Fibroblast of the aortic adventitia (primary cell): Measurements from ENCODE around the gene PLCL2. TPM values are rescaled to one million over a fixed set of nuclear protein-coding genes. Genes with fewer than 3 reads are reported as not detected.

ENCODE experiments used
- DNase-seq: peaks from one replicate; pipeline ENCODE4 v3.0.0-alpha.2; 2010; ENCODE audit warnings: low read depth
- H3K4me3 ChIP-seq: 2 replicates; pipeline ENCODE4 v1.5.1; 2011; ENCODE audit warnings: low read depth, mild to moderate bottlenecking, control low read depth, low read length, moderate library complexity
- total RNA-seq: library from RNA; depleted of rRNA; stranded (reverse); fragments of >200 nt; gene quantifications from 2 replicates; pipeline ENCODE4 v1.2.3, GENCODE V29; 2012; ENCODE audit warnings: low replicate concordance
- TF ChIP-seq, protein P1 (sequence below): IDR thresholded peaks from 2 replicates; pipeline ENCODE4 v1.5.1; 2011; ENCODE audit warnings: mild to moderate bottlenecking, low read length, control low read depth, inconsistent platforms; ENCODE audit not compliant: insufficient read depth

The PLCL2 gene
- total RNA-seq, 1 donor: 11.6 TPM

- no peak overlapping the region for H3K4me3 ChIP-seq
- TF ChIP-seq, protein P1, sequence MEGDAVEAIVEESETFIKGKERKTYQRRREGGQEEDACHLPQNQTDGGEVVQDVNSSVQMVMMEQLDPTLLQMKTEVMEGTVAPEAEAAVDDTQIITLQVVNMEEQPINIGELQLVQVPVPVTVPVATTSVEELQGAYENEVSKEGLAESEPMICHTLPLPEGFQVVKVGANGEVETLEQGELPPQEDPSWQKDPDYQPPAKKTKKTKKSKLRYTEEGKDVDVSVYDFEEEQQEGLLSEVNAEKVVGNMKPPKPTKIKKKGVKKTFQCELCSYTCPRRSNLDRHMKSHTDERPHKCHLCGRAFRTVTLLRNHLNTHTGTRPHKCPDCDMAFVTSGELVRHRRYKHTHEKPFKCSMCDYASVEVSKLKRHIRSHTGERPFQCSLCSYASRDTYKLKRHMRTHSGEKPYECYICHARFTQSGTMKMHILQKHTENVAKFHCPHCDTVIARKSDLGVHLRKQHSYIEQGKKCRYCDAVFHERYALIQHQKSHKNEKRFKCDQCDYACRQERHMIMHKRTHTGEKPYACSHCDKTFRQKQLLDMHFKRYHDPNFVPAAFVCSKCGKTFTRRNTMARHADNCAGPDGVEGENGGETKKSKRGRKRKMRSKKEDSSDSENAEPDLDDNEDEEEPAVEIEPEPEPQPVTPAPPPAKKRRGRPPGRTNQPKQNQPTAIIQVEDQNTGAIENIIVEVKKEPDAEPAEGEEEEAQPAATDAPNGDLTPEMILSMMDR: no peak
- DNase-seq: no peak
These were observed 252.6 kb downstream of the PLCL2 start for GRCh38 chr3:17137321-17137826.

DNA sequence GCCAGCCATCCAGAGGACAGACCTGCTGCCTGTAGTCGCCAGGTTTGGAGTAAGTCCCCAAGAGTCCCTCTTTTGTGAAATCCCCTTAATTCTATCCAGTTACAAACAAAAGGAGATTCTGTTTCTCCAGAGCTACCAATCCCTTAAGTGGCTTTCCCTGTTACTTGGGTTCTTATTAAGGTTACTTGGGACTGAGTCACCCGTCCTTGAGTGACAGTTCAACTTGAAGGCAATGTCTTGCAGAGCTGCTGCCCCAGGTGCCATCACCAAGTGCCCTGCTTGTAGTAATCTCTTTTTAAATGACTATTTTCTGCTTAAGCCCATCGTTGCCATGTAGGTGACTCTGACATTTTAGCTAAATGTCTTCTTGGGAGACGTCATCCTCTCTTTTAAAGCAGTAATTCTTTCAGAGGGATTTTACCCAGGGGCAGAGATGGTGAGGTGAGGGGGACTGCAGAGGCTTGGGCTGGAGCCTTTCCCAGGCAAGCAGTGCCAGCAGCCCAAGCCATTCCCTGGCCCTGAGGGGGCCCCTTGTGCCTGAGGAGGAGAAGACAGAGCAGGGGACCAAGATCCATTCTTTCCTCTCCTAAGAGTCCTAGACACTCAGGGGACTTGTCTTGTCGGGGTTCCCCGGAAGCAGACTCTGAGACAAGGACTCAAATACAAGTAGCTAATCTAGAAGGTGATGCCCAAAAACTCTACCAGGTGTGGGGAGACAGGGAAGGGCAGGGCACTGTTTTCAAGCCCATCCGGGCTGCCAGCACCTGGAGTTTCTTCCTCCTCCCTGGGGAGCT lies 253.7 kb downstream of the PLCL2 start:
- H3K4me3 ChIP-seq: no peak overlapping the region
- TF ChIP-seq, protein P1: no peak
- no peak for DNase-seq
